ENCODE results near the gene KISS1R.

Gene KISS1R

GRCh38 chr19:925087-925525 is 8.0 kb downstream of the KISS1R start:
- DNase-seq, result peak; percentile 65

- peak; percentile 62 for DNase-seq
These were observed 8.6 kb downstream of the KISS1R start, which contains the start of gene ARID3A for GRCh38 chr19:925526-926322. TSS of gene ARID3A (plus strand) at chr19:926035. CDS start at chr19:929529, 3,494 bp downstream.

GRCh38 chr19:926323-926588 is 9.1 kb downstream of the KISS1R start:
- no peak for DNase-seq

GRCh38 chr19:926589-927350 is 9.6 kb downstream of the KISS1R start:
- DNase-seq, result no peak

- DNase-seq, result no peak
These were observed 10.2 kb downstream of the KISS1R start for GRCh38 chr19:927351-927779.

- no peak for DNase-seq
These were observed 10.8 kb downstream of the KISS1R start for GRCh38 chr19:927780-928401.

- no peak for DNase-seq
These were observed 11.5 kb downstream of the KISS1R start for GRCh38 chr19:928471-929202.

- DNase-seq, result no peak
These were observed 12.2 kb downstream of the KISS1R start for GRCh38 chr19:929203-929890.

GRCh38 chr19:929891-930258 is 12.7 kb downstream of the KISS1R start:
- DNase-seq, result no peak

- DNase-seq, result no peak
These were observed 14.9 kb downstream of the KISS1R start for GRCh38 chr19:931860-932647.

GRCh38 chr19:932648-933552 is 15.8 kb downstream of the KISS1R start:
- DNase-seq, result no peak

GRCh38 chr19:933553-933882 is 16.4 kb downstream of the KISS1R start:
- DNase-seq, result no peak

- no peak for DNase-seq
These were observed 17.2 kb downstream of the KISS1R start for GRCh38 chr19:934197-934840.

- no peak for DNase-seq
These were observed 17.8 kb downstream of the KISS1R start for GRCh38 chr19:934865-935479.

- no peak for DNase-seq
These were observed 19.0 kb downstream of the KISS1R start for GRCh38 chr19:936175-936546.

GRCh38 chr19:937259-937694 is 20.1 kb downstream of the KISS1R start:
- DNase-seq, result no peak

GRCh38 chr19:938233-938923 is 21.2 kb downstream of the KISS1R start:
- no peak for DNase-seq

- no peak for DNase-seq
These were observed 22.3 kb downstream of the KISS1R start for GRCh38 chr19:939439-939838.

GRCh38 chr19:939922-940321 is 22.8 kb downstream of the KISS1R start:
- DNase-seq, result no peak

Data from effector CD4-positive, alpha-beta T cell (primary cell).